GM20431 (cell line): ENCODE data around the gene TAGLN3.

Experiments used
- in situ Hi-C: fragments of 300-500 bp; cut with MseI, MboI; formaldehyde crosslinking; loops from one replicate; pipeline ENCODE4 v1.15.0; 2020; ENCODE audit warnings: low sequenced_read_pairs; ENCODE audit not compliant: unreplicated experiment

TAGLN3 gene

DNA sequence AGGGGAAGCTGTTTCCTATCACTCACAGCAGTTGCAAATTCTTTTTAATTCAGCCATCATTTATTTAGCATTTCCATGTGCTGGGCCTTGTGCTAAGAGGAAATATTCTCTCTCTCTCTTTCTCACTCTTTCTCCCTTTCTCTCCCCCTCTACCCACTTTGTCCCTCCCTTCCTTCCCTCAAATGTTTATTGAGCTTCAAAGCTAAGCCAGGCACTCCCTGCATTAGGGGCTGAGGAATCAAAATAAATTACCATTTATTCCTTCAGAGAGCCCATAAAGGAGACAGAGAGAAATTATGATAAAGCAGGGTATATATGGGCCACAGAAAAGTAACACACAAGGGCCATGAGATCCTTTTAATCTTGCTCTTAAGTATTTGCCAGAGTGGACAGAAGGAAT lies 42.6 kb downstream of the TAGLN3 start:
- in situ Hi-C loops = no loop called here

- in situ Hi-C loops = no loop called here
These were observed 44.1 kb downstream of the TAGLN3 start for GRCh38 chr3:112042842-112043280.

- in situ Hi-C loops = no loop called here
These were observed 45.0 kb downstream of the TAGLN3 start for GRCh38 chr3:112043621-112044201.

- in situ Hi-C loops = no loop called here
These were observed 47.9 kb downstream of the TAGLN3 start for GRCh38 chr3:112046599-112046998.

- in situ Hi-C loops = no loop called here
These were observed 48.5 kb downstream of the TAGLN3 start for GRCh38 chr3:112047264-112047663.

GRCh38 chr3:112048911-112049310 lies 50.2 kb downstream of the TAGLN3 start:
- in situ Hi-C loops = no loop called here

- in situ Hi-C loops = no loop called here
These were observed 54.5 kb downstream of the TAGLN3 start for GRCh38 chr3:112053229-112053628.

GRCh38 chr3:112056451-112056929 lies 57.8 kb downstream of the TAGLN3 start:
- in situ Hi-C loops = no loop called here

GRCh38 chr3:112059497-112059896 lies 60.8 kb downstream of the TAGLN3 start:
- in situ Hi-C loops = no loop called here

DNA sequence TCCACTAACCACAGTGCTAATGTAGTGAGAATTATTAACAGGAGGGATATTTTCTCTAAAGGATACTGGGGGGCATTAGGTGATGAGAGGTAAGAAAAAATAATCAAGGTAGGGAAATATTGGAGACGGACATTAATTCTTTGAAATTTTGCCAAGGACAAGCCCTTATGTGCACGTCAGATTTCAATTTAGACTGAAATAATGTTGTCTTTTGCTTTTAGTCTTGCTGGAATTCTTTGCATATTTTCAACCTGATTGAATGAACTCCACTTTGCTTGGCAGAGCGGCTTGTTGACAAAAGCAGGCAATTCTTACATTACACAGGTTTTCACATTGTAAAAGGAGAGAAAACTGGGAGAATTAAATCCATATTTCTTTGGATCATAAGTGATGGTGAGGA lies 62.4 kb downstream of the TAGLN3 start:
- in situ Hi-C loops = no loop called here
